BJ (cell line): ENCODE data around the gene MSANTD7. TPM values are rescaled to one million over a fixed set of nuclear protein-coding genes. Genes with fewer than 3 reads are reported as not detected.

Experiments used
- CTCF ChIA-PET: fragments of 350-600 bp; formaldehyde crosslinking; extraction: SDS; loops from one replicate; lab custom pipeline; 2021; ENCODE audit warnings: antibody characterized with exemption, inconsistent platforms; lab: Yijun Ruan, JAX
- POLR2A ChIA-PET: fragments of 300-600 bp; sonication (Branson Sonifier 250); formaldehyde crosslinking; extraction: SDS; loops from one replicate; lab custom pipeline; 2021; ENCODE audit warnings: antibody characterized with exemption; lab: Charles Lee
- DNase-seq: peaks from one replicate; pipeline ENCODE4 v3.0.0-alpha.2; 2011; ENCODE audit warnings: low read depth
- H3K27me3 ChIP-seq: 2 replicates; pipeline ENCODE4 v1.6.0; 2011; ENCODE audit warnings: low read length; ENCODE audit not compliant: control insufficient read depth, insufficient read depth
- H3K36me3 ChIP-seq: 2 replicates; pipeline ENCODE4 v1.5.1; 2011; ENCODE audit warnings: low read length; ENCODE audit not compliant: control insufficient read depth, insufficient read depth
- H3K4me3 ChIP-seq: 2 replicates; pipeline ENCODE4 v1.5.1; 2011; ENCODE audit warnings: low read depth, mild to moderate bottlenecking, control low read depth, low read length
- CTCF ChIP-seq: IDR thresholded peaks from 2 replicates; pipeline ENCODE4 v1.5.1; 2011; ENCODE audit warnings: low read depth, mild to moderate bottlenecking, control low read depth, inconsistent platforms, low read length, moderate library complexity; ENCODE audit not compliant: insufficient read depth
- polyA plus RNA-seq: library from polyadenylated mRNA; depleted of rRNA; stranded (reverse); fragments of >200 nt; gene quantifications from 2 replicates; pipeline ENCODE4 v1.2.3, GENCODE V29; 2011

The MSANTD7 gene
- polyA plus RNA-seq, 1 experiment: 4.2 TPM

- CTCF ChIA-PET: interaction anchor here (0.7 to 2.5 kb wide), 13 partner anchors 12 to 327 kb away, joined by 3 to 23 read pairs (median 6); partner anchors contain the start of genes CDNF, HSPA14 and MSANTD7
- POLR2A ChIA-PET: no interaction called here
- TF ChIP-seq CTCF: no peak
Measured at GRCh38 chr10:14823966-14824365, 14.1 kb upstream of the MSANTD7 start.

GRCh38 chr10:14826076-14826829 lies 11.9 kb upstream of the MSANTD7 start:
- no peak for TF ChIP-seq CTCF
- H3K27me3 ChIP-seq: peaks cover 3% of the 10 kb centered on the region; the same call in 1 of the 2 replicates
- CTCF ChIA-PET: interaction anchor here (1.0 to 2.1 kb wide), 2 partner anchors 12 to 289 kb away, joined by 4 to 6 read pairs; partner anchors contain the start of genes CDNF, HSPA14 and MSANTD7
- no peaks in the 10 kb centered on the region for H3K36me3 ChIP-seq
- no peak for DNase-seq
- POLR2A ChIA-PET: no interaction called here
- no peak overlapping the region for H3K4me3 ChIP-seq

More at GRCh38 chr10:14823966-14824365, 14.1 kb upstream of the MSANTD7 start:
- Histone ChIP-seq H3K4me3 (no peak overlapping the region), H3K36me3 (no peaks in the 10 kb centered on the region), H3K27me3 (peaks cover 3% of the 10 kb centered on the region; the same call in 1 of the 2 replicates)
- no peak for DNase-seq

- CTCF ChIA-PET: interaction anchor here (1.0 kb wide), 1 partner anchor 10 kb away, joined by 3 read pairs; no protein-coding TSS in a partner anchor
- no peak for DNase-seq
- H3K4me3 ChIP-seq: no peak overlapping the region
- H3K27me3 ChIP-seq: no peaks in the 10 kb centered on the region
- no peaks in the 10 kb centered on the region for H3K36me3 ChIP-seq
- POLR2A ChIA-PET: no interaction called here
- no peak for TF ChIP-seq CTCF
Measured at GRCh38 chr10:14833106-14833505, 5.0 kb upstream of the MSANTD7 start.

GRCh38 chr10:14836208-14836607 lies 1.9 kb upstream of the MSANTD7 start:
- CTCF ChIA-PET: interaction anchor here (1.0 kb wide), 1 partner anchor 13 kb away, joined by 3 read pairs; no protein-coding TSS in a partner anchor
- no peaks in the 10 kb centered on the region for H3K27me3 ChIP-seq
- no peak for DNase-seq
- POLR2A ChIA-PET: no interaction called here
- H3K36me3 ChIP-seq: no peaks in the 10 kb centered on the region
- no peak for TF ChIP-seq CTCF
- no peak overlapping the region for H3K4me3 ChIP-seq
